GM19372 (cell line): ENCODE data around the gene NUP214.
"Not testable (repeated sequence)": the region's sequence is repeated elsewhere in the genome, so short reads cannot be mapped to it uniquely, and the experiment has no call there.

Experiments used
- ATAC-seq: cut with Tn5 transposase; IDR thresholded peaks from one replicate; pipeline ENCODE4 v1.9.1; 2021; ENCODE audit warnings: mild to moderate bottlenecking, low read depth, moderate library complexity; ENCODE audit not compliant: unreplicated experiment

Gene NUP214

GRCh38 chr9:131227959-131228460 is 102.6 kb downstream of the NUP214 start:
- no peak for ATAC-seq

GRCh38 chr9:131228988-131229387 is 103.6 kb downstream of the NUP214 start:
- ATAC-seq, result no peak

GRCh38 chr9:131233556-131233955 is 108.2 kb downstream of the NUP214 start:
- ATAC-seq, result no peak

- ATAC-seq, result no peak
Observed at GRCh38 chr9:131233995-131234394, 108.6 kb downstream of the NUP214 start.

- no peak for ATAC-seq
Observed at GRCh38 chr9:131234799-131235479, 109.6 kb downstream of the NUP214 start.

GRCh38 chr9:131235480-131235851 is 110.1 kb downstream of the NUP214 start:
- no peak for ATAC-seq

- ATAC-seq, result no peak
Observed at GRCh38 chr9:131236161-131236560, 110.8 kb downstream of the NUP214 start.

- ATAC-seq, result no peak
Observed at GRCh38 chr9:131236761-131237160, 111.4 kb downstream of the NUP214 start.

- no peak for ATAC-seq
Observed at GRCh38 chr9:131237291-131237690, 111.9 kb downstream of the NUP214 start.

GRCh38 chr9:131237931-131238401 is 112.6 kb downstream of the NUP214 start:
- ATAC-seq, result peak; percentile 88

- peak; percentile 27 for ATAC-seq
Observed at GRCh38 chr9:131238402-131239021, 113.1 kb downstream of the NUP214 start.

- ATAC-seq, result no peak
Observed at GRCh38 chr9:131239161-131239975, 114.0 kb downstream of the NUP214 start.

- no peak for ATAC-seq
Observed at GRCh38 chr9:131240047-131240921, 114.9 kb downstream of the NUP214 start.

GRCh38 chr9:131244331-131244730 is 118.9 kb downstream of the NUP214 start:
- not testable (repeated sequence) for ATAC-seq

- no peak for ATAC-seq
Observed at GRCh38 chr9:131246618-131247017, 121.2 kb downstream of the NUP214 start.

- ATAC-seq, result no peak
Observed at GRCh38 chr9:131252120-131252519, 126.7 kb downstream of the NUP214 start.

GRCh38 chr9:131253891-131254491 is 128.6 kb downstream of the NUP214 start:
- no peak for ATAC-seq

GRCh38 chr9:131254626-131255025 is 129.2 kb downstream of the NUP214 start:
- ATAC-seq, result no peak

GRCh38 chr9:131255676-131256197 is 130.4 kb downstream of the NUP214 start:
- ATAC-seq, result no peak
